IMR-90 (cell line): ENCODE data around the gene SERPINA9. TPM values are rescaled to one million over a fixed set of nuclear protein-coding genes. Genes with fewer than 3 reads are reported as not detected.

Experiments
- ATAC-seq: fragments of 200-7000 bp; cut with Tn5 transposase; 2 replicates; pipeline ENCODE4 v1.9.1; 2020; ENCODE audit warnings: low read depth, mild to moderate bottlenecking, moderate library complexity
- BruUV-seq: library from RNA; stranded (reverse); fragments of 400-500 nt; replicated peaks from 2 replicates; lab custom pipeline; 2021; lab: Mats Ljungman, UMichigan
- CTCF ChIA-PET: fragments of 300-600 bp; formaldehyde crosslinking; extraction: SDS; loops from one replicate; lab custom pipeline; 2021; ENCODE audit warnings: antibody characterized with exemption; lab: Yijun Ruan, JAX
- POLR2A ChIA-PET: fragments of 300-600 bp; sonication (Branson Sonifier 250); formaldehyde crosslinking; loops from one replicate; lab custom pipeline; 2022; ENCODE audit warnings: antibody characterized with exemption; ENCODE audit not compliant: unreplicated experiment; lab: Charles Lee
- DNase-seq: peaks from one replicate; pipeline ENCODE4 v3.0.0; 2013
- H2AFZ ChIP-seq: replicated peaks from 2 replicates; pipeline ENCODE3; 2013; ENCODE audit warnings: low read length, mild to moderate bottlenecking; ENCODE audit not compliant: poor library complexity
- H2AK5ac ChIP-seq: 2 replicates; pipeline ENCODE4 v1.6.1; 2013; ENCODE audit warnings: low read depth, low read length, inconsistent platforms
- H2AK9ac ChIP-seq: replicated peaks from 2 replicates; pipeline ENCODE3; 2013; ENCODE audit warnings: mild to moderate bottlenecking, low read depth, low read length, moderate library complexity; ENCODE audit not compliant: poor library complexity
- H2BK120ac ChIP-seq: 2 replicates; pipeline ENCODE4 v1.6.1; 2013; ENCODE audit warnings: low read depth, low read length, inconsistent platforms
- H2BK15ac ChIP-seq: 3 replicates; pipeline ENCODE4 v1.6.1; 2013; ENCODE audit warnings: low read depth, low read length, inconsistent platforms
- H2BK20ac ChIP-seq: 2 replicates; pipeline ENCODE4 v1.6.1; 2013; ENCODE audit warnings: low read depth, mild to moderate bottlenecking, inconsistent platforms, low read length, moderate library complexity
- H2BK5ac ChIP-seq: 2 replicates; pipeline ENCODE4 v1.6.1; 2013; ENCODE audit warnings: mild to moderate bottlenecking, low read depth, low read length, inconsistent platforms; ENCODE audit not compliant: poor library complexity, severe bottlenecking
- H3K14ac ChIP-seq: replicated peaks from 2 replicates; pipeline ENCODE4 v1.6.1; 2013; ENCODE audit warnings: low read depth, low read length, inconsistent platforms
- H3K18ac ChIP-seq: 2 replicates; pipeline ENCODE4 v1.6.1; 2013; ENCODE audit warnings: low read depth, low read length, control low read depth
- H3K23ac ChIP-seq: 2 replicates; pipeline ENCODE4 v1.6.1; 2013; ENCODE audit warnings: low read depth, low read length, inconsistent platforms
- H3K27ac ChIP-seq: 2 replicates; pipeline ENCODE4 v1.5.1; 2013; ENCODE audit warnings: mild to moderate bottlenecking, control low read depth, low read length; ENCODE audit not compliant: insufficient read depth
- H3K27me3 ChIP-seq: 2 replicates; pipeline ENCODE4 v1.6.1; 2013; ENCODE audit warnings: low read length; ENCODE audit not compliant: control insufficient read depth, insufficient read depth
- H3K36me3 ChIP-seq: 2 replicates; pipeline ENCODE4 v1.6.1; 2013; ENCODE audit warnings: low read length, mixed read lengths; ENCODE audit not compliant: control insufficient read depth, insufficient read depth
- H3K4ac ChIP-seq: 2 replicates; pipeline ENCODE4 v1.6.1; 2013; ENCODE audit warnings: low read depth, low read length, inconsistent platforms
- H3K4me1 ChIP-seq: 2 replicates; pipeline ENCODE4 v1.6.1; 2013; ENCODE audit warnings: low read length, mixed read lengths; ENCODE audit not compliant: control insufficient read depth, insufficient read depth
- H3K4me2 ChIP-seq: 2 replicates; pipeline ENCODE4 v1.6.1; 2013; ENCODE audit warnings: low read depth, mild to moderate bottlenecking, control low read depth, low read length, moderate library complexity
- H3K4me3 ChIP-seq: 2 replicates; pipeline ENCODE4 v1.5.1; 2013; ENCODE audit warnings: low read depth, mild to moderate bottlenecking, control low read depth, low read length, moderate library complexity; ENCODE audit not compliant: insufficient read depth
- H3K56ac ChIP-seq: 2 replicates; pipeline ENCODE4 v1.6.1; 2013; ENCODE audit warnings: low read length, inconsistent platforms; ENCODE audit not compliant: insufficient read depth; ENCODE audit errors: extremely low read depth
- H3K79me1 ChIP-seq, 2 experiments: 2 replicates each; pipeline ENCODE4 v1.6.1; 2013; ENCODE audit warnings: low read length in 2 of 2, inconsistent platforms in 1 of 2, low read depth in 1 of 2
- H3K9ac ChIP-seq: 2 replicates; pipeline ENCODE4 v1.6.1; 2013; ENCODE audit warnings: low read depth, low read length, control low read depth
- H3K9me1 ChIP-seq: 2 replicates; pipeline ENCODE4 v1.6.1; 2013; ENCODE audit warnings: low read length, inconsistent platforms; ENCODE audit not compliant: insufficient read depth
- H3K9me3 ChIP-seq: 2 replicates; pipeline ENCODE4 v1.6.1; 2013; ENCODE audit warnings: low read length; ENCODE audit not compliant: control insufficient read depth, insufficient read depth
- H4K20me1 ChIP-seq: 2 replicates; pipeline ENCODE4 v1.6.1; 2013; ENCODE audit warnings: low read length, inconsistent platforms; ENCODE audit not compliant: insufficient read depth
- H4K5ac ChIP-seq: 2 replicates; pipeline ENCODE4 v1.6.1; 2013; ENCODE audit warnings: mild to moderate bottlenecking, low read depth, low read length, control low read depth
- H4K8ac ChIP-seq, 2 experiments: 2 replicates each; pipeline ENCODE4 v1.6.1; 2013; ENCODE audit warnings: low read depth in 2 of 2, low read length in 2 of 2, control low read depth in 1 of 2, inconsistent platforms in 1 of 2
- H4K91ac ChIP-seq: 2 replicates; pipeline ENCODE4 v1.6.1; 2013; ENCODE audit warnings: low read depth, low read length, inconsistent platforms; ENCODE audit not compliant: insufficient read depth
- MXI1 ChIP-seq: IDR thresholded peaks from 2 replicates; pipeline ENCODE4 v1.6.1; 2012; ENCODE audit warnings: low read depth, mild to moderate bottlenecking, low read length, moderate library complexity, borderline replicate concordance
- RAD21 ChIP-seq: IDR thresholded peaks from 2 replicates; pipeline ENCODE4 v1.6.1; 2012; ENCODE audit warnings: low read length, improper control_type of control experiment
- SMC3 ChIP-seq: fragments of 150-350 bp; IDR thresholded peaks from 2 replicates; pipeline ENCODE4 v1.6.1; 2016; ENCODE audit warnings: low read depth, mild to moderate bottlenecking, antibody characterized with exemption, low read length, moderate library complexity
- WGBS, 2 experiments: methylation state at CpG; one replicate each; pipeline versions ENCODE4 v1.1.5 to v1.1.7; 2013; ENCODE audit warnings: missing lambda C conversion rate in 2 of 2; ENCODE audit not compliant: insufficient read length in 1 of 2; ENCODE audit errors: extremely low coverage in 2 of 2; 5-methylcytosine and 5-hydroxymethylcytosine counted together
- dilution Hi-C: fragments of 300-500 bp; cut with HindIII; formaldehyde crosslinking; loops from one replicate; pipeline ENCODE4 v1.14.3; 2018; ENCODE audit warnings: low sequenced_read_pairs; ENCODE audit not compliant: unreplicated experiment
- in situ Hi-C: fragments of 300-500 bp; cut with MboI; formaldehyde crosslinking; loops from 3 replicates; pipeline ENCODE4 v1.14.3; 2019; ENCODE audit warnings: low sequenced_read_pairs, inconsistent platforms, mixed read lengths
- intact Hi-C: fragments of 100-400 bp; cut with micrococcal nuclease; formaldehyde crosslinking; loops from 2 replicates; pipeline ENCODE4 v1.10.0; 2022
- polyA plus RNA-seq, 3 experiments: library from polyadenylated mRNA; depleted of rRNA; stranded (reverse); fragments of >200 nt; gene quantifications; 2 replicates each; pipeline ENCODE4 v1.2.3, GENCODE V29; 2012; ENCODE audit warnings: low replicate concordance in 1 of 3
- total RNA-seq: library from RNA; depleted of rRNA; stranded (reverse); fragments of >200 nt; gene quantifications from 2 replicates; pipeline ENCODE4 v1.2.3, GENCODE V29; 2012

SERPINA9 gene
- total and polyA plus RNA-seq, 2 of the 4 experiments (the other 2 are of a cell fraction): 0.09 to 0.18 TPM

- Histone ChIP-seq H3K4me2 (no peak overlapping the region), H3K23ac (no peak overlapping the region), H3K4ac (no peak overlapping the region), H4K20me1 (no peaks in the 10 kb centered on the region), H2BK20ac (no peak overlapping the region), H4K91ac (no peak overlapping the region), H3K56ac (no peak overlapping the region), H2BK15ac (no peak overlapping the region), H3K9ac (no peak overlapping the region), H4K8ac (no peak overlapping the region), H3K79me1 (no peaks in the 10 kb centered on the region), H2AK9ac (no peak overlapping the region), H3K27me3 (no peaks in the 10 kb centered on the region; the same call in 1 of the 2 replicates), H2AK5ac (no peak overlapping the region), H3K36me3 (no peaks in the 10 kb centered on the region), H4K5ac (no peak overlapping the region), H3K9me1 (no peaks in the 10 kb centered on the region), H2AFZ (no peak overlapping the region), H3K9me3 (peaks cover 2% of the 10 kb centered on the region; the same call in 1 of the 2 replicates), H3K18ac (no peak overlapping the region), H2BK5ac (no peak overlapping the region), H3K27ac (no peak overlapping the region), H3K4me3 (no peak overlapping the region), H3K14ac (no peak overlapping the region), H3K4me1 (no peaks in the 10 kb centered on the region), H2BK120ac (no peak overlapping the region)
- no peak for TF ChIP-seq MXI1
- TF ChIP-seq SMC3: no peak
- no peak for TF ChIP-seq RAD21
- 30% methylated on average over 5 of the region's 7 CpGs; no CpG with 5 or more reads in 1 of the 2 experiments for WGBS, 2 experiments
- ChIA-PET POLR2A (no interaction called here), CTCF (no interaction called here)
- DNase-seq: no peak
- no TSS peak for BruUV-seq
- in situ Hi-C loops: no loop called here
- dilution Hi-C loops: no loop called here
- intact Hi-C loops: no loop called here
- ATAC-seq: no peak
Measured at GRCh38 chr14:94514351-94514750, 38.4 kb upstream of the SERPINA9 start.
